Thoracic aorta (tissue), 2 donors: ENCODE results near the gene TEX52. TPM values are rescaled to one million over a fixed set of nuclear protein-coding genes. Genes with fewer than 3 reads are reported as not detected.

Source experiments
- ATAC-seq: fragments of 150-250 bp; one replicate; pipeline ENCODE4 v1.8.0; 2017; ENCODE audit warnings: low read depth; ENCODE audit not compliant: insufficient number of reproducible peaks, low FRiP score
- DNase-seq: peaks from one replicate; pipeline ENCODE4 v3.0.0-alpha.2; 2020; ENCODE audit warnings: low spot score
- H3K27ac ChIP-seq, 2 donors: fragments of 200-600 bp; sonication (generic); 1 replicate in 1 of 2; 2 replicates in 1 of 2; pipeline ENCODE4 v1.5.1; 2016; ENCODE audit warnings: mild to moderate bottlenecking in 2 of 2, moderate library complexity in 2 of 2
- H3K27me3 ChIP-seq: fragments of 200-600 bp; sonication (generic); replicated peaks from 2 replicates; pipeline ENCODE4 v1.6.0; 2016; ENCODE audit warnings: mild to moderate bottlenecking; ENCODE audit not compliant: insufficient read depth
- H3K36me3 ChIP-seq: fragments of 200-600 bp; sonication (generic); one replicate; pipeline ENCODE4 v1.5.1; 2016
- H3K4me1 ChIP-seq, 2 donors: fragments of 200-600 bp; sonication (generic); 1 replicate in 1 of 2; 2 replicates in 1 of 2; pipeline versions ENCODE4 v1.5.1 to v1.6.0; 2016; ENCODE audit warnings: low read depth in 2 of 2, mild to moderate bottlenecking in 1 of 2; ENCODE audit not compliant: control insufficient read depth in 1 of 2
- H3K4me3 ChIP-seq: fragments of 200-600 bp; sonication (generic); 2 replicates; pipeline ENCODE4 v1.5.1; 2016; ENCODE audit warnings: mild to moderate bottlenecking
- H3K9me3 ChIP-seq: fragments of 200-600 bp; sonication (generic); 2 replicates; pipeline ENCODE4 v1.5.1; 2016
- total RNA-seq, 2 donors: library from RNA; depleted of rRNA; stranded (reverse); fragments of >200 nt; gene quantifications; one replicate each; pipeline versions ENCODE4 v1.1.0 to v1.2.3, GENCODE V29; 2016
- TF ChIP-seq, protein P1 (sequence below): fragments of 200-600 bp; sonication (generic); IDR thresholded peaks from one replicate; pipeline ENCODE4 v1.5.1; 2019; ENCODE audit warnings: antibody characterized with exemption

The TEX52 gene
- total RNA-seq, 2 donors from 2014 or later, result not detected

DNA sequence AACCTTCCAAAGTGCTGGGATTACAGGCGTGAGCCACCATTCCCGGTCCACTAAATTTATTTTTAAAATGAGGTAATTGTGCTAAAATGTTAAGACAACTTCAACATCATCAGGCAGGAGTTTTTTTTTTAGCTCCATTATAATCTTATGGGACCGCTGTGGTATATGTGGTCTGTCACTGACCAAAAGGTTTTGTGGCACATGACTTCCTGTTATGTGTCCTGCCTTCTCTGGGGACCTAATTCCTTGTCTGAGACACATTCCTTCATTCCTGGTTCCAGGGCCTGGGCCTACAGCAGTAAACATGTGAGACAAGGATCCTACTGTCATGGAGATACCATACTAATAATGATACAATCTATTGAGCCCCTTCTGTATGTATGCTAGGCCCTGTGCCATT, 4.9 kb downstream of the TEX52 start:
- ATAC-seq (no peak), DNase-seq (no peak)
- H3K4me3 ChIP-seq, result no peak overlapping the region
- no peaks in the 10 kb centered on the region for H3K9me3 ChIP-seq
- H3K36me3 ChIP-seq, result no peaks in the 10 kb centered on the region
- H3K4me1 ChIP-seq, result no peaks in the 10 kb centered on the region
- H3K27ac ChIP-seq, result no peak overlapping the region
- TF ChIP-seq, protein P1, sequence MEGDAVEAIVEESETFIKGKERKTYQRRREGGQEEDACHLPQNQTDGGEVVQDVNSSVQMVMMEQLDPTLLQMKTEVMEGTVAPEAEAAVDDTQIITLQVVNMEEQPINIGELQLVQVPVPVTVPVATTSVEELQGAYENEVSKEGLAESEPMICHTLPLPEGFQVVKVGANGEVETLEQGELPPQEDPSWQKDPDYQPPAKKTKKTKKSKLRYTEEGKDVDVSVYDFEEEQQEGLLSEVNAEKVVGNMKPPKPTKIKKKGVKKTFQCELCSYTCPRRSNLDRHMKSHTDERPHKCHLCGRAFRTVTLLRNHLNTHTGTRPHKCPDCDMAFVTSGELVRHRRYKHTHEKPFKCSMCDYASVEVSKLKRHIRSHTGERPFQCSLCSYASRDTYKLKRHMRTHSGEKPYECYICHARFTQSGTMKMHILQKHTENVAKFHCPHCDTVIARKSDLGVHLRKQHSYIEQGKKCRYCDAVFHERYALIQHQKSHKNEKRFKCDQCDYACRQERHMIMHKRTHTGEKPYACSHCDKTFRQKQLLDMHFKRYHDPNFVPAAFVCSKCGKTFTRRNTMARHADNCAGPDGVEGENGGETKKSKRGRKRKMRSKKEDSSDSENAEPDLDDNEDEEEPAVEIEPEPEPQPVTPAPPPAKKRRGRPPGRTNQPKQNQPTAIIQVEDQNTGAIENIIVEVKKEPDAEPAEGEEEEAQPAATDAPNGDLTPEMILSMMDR, result no peak
- H3K27me3 ChIP-seq, result no peaks in the 10 kb centered on the region

DNA sequence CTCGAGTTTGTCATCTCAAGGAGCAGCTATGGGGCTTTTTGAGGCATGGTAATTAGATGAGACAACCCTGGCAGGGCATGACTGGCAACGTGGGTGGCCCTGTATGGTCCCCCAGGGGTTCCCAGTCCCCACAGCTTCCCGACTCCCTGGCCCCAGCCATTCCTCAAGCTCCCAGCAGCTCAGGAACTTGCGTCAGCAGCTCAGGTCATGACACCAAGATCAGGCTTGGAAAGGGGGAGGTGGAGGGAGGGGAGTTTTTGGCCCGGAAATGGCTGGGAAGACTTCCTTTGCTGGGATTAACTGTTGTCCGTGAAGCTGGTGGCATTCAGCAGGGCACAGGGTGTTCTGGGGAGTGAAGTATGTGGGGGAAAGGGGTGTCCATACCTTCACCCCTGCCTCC, 11.6 kb downstream of the TEX52 start:
- Histone ChIP-seq H3K36me3 (no peaks in the 10 kb centered on the region), H3K4me3 (no peak overlapping the region), H3K27me3 (no peaks in the 10 kb centered on the region), H3K9me3 (no peaks in the 10 kb centered on the region), H3K4me1 (no peaks in the 10 kb centered on the region), H3K27ac (no peak overlapping the region)
- no peak for ATAC-seq
- DNase-seq, result no peak
- TF ChIP-seq, protein P1, result no peak

GRCh38 chr12:2844786-2845185, 12.1 kb downstream of the TEX52 start:
- Histone ChIP-seq H3K9me3 (no peaks in the 10 kb centered on the region), H3K4me1 (no peaks in the 10 kb centered on the region), H3K4me3 (no peak overlapping the region), H3K27me3 (no peaks in the 10 kb centered on the region), H3K36me3 (no peaks in the 10 kb centered on the region), H3K27ac (no peak overlapping the region)
- ATAC-seq, result no peak
- no peak for DNase-seq
- TF ChIP-seq, protein P1, result no peak

DNA sequence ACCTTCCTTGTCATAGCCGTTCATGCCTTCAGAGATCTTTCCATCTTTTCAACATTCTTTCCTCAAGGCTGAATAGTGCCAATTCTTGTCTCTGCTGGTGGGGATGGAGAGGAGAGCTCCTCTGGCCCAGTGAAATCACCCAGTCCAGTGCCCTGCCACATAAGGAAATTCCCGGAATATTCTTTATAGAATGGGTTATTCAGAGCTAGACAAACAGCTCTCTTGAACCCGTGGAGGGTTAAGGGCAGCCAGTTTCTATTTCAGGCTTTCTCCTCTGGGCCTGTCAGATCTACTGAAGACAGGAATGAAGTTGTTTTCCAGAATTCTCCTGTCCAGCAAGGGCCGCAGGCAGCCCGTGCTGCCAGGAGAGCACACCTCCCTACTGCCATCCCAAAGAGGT, 13.9 kb downstream of the TEX52 start:
- H3K4me3 ChIP-seq, result no peak overlapping the region
- ATAC-seq, result no peak
- H3K4me1 ChIP-seq, result no peaks in the 10 kb centered on the region
- no peak overlapping the region for H3K27ac ChIP-seq
- no peaks in the 10 kb centered on the region for H3K27me3 ChIP-seq
- TF ChIP-seq, protein P1, result no peak
- no peak for DNase-seq
- H3K36me3 ChIP-seq, result no peaks in the 10 kb centered on the region
- no peaks in the 10 kb centered on the region for H3K9me3 ChIP-seq

GRCh38 chr12:2841056-2841650, 15.7 kb downstream of the TEX52 start:
- H3K36me3 ChIP-seq, result no peaks in the 10 kb centered on the region
- H3K9me3 ChIP-seq, result no peaks in the 10 kb centered on the region
- no peak overlapping the region for H3K4me3 ChIP-seq
- H3K27ac ChIP-seq, result no peak overlapping the region
- TF ChIP-seq, protein P1, result no peak
- H3K4me1 ChIP-seq, result no peaks in the 10 kb centered on the region
- no peak for ATAC-seq
- no peaks in the 10 kb centered on the region for H3K27me3 ChIP-seq
- DNase-seq, result no peak
